ENCODE results near the gene ATP1B3.
"Not testable (repeated sequence)": the region's sequence is repeated elsewhere in the genome, so short reads cannot be mapped to it uniquely, and the experiment has no call there.

The ATP1B3 gene

GRCh38 chr3:141960731-141961130, 84.3 kb downstream of the ATP1B3 start:
- no peak for TF ChIP-seq CTCF (IDR thresholded peaks at IDR 0.05; ENCODE audit: low read depth, low read length)
- DNase-seq (ENCODE audit: low read depth in 2 of 2) = peak; percentile 53 to 65
- H3K4me3 ChIP-seq (replicated peaks in 1 of 2; ENCODE audit: low read depth in 2 of 2, low read length in 2 of 2) = no peak overlapping the region

- H3K4me3 ChIP-seq (replicated peaks in 1 of 2; ENCODE audit: low read depth in 2 of 2, low read length in 2 of 2) = no peak overlapping the region
- no peak for TF ChIP-seq CTCF (IDR thresholded peaks at IDR 0.05; ENCODE audit: low read depth, low read length)
- DNase-seq (ENCODE audit: low read depth in 2 of 2) = no peak
These were observed 86.9 kb downstream of the ATP1B3 start for GRCh38 chr3:141963301-141963700.

- H3K4me3 ChIP-seq (replicated peaks in 1 of 2; ENCODE audit: low read depth in 2 of 2, low read length in 2 of 2) = no peak overlapping the region
- TF ChIP-seq CTCF (IDR thresholded peaks at IDR 0.05; ENCODE audit: low read depth, low read length) = no peak
- no peak for DNase-seq (ENCODE audit: low read depth in 2 of 2)
These were observed 89.0 kb downstream of the ATP1B3 start for GRCh38 chr3:141965471-141965870.

- no peak for DNase-seq (ENCODE audit: low read depth in 2 of 2)
- no peak for TF ChIP-seq CTCF (IDR thresholded peaks at IDR 0.05; ENCODE audit: low read depth, low read length)
- H3K4me3 ChIP-seq (replicated peaks in 1 of 2; ENCODE audit: low read depth in 2 of 2, low read length in 2 of 2) = no peak overlapping the region
These were observed 93.3 kb downstream of the ATP1B3 start for GRCh38 chr3:141969711-141970110.

- no peak overlapping the region for H3K4me3 ChIP-seq (replicated peaks in 1 of 2; ENCODE audit: low read depth in 2 of 2, low read length in 2 of 2)
- no peak for DNase-seq (ENCODE audit: low read depth in 2 of 2)
- TF ChIP-seq CTCF (IDR thresholded peaks at IDR 0.05; ENCODE audit: low read depth, low read length) = no peak
These were observed 95.1 kb downstream of the ATP1B3 start for GRCh38 chr3:141971571-141971970.

- no peak for TF ChIP-seq CTCF (IDR thresholded peaks at IDR 0.05; ENCODE audit: low read depth, low read length)
- peak in 1 of 2 donors; percentile 12 for DNase-seq (ENCODE audit: low read depth in 2 of 2)
- H3K4me3 ChIP-seq (replicated peaks in 1 of 2; ENCODE audit: low read depth in 2 of 2, low read length in 2 of 2) = no peak overlapping the region
These were observed 96.0 kb downstream of the ATP1B3 start for GRCh38 chr3:141972399-141972798.

- DNase-seq (ENCODE audit: low read depth in 2 of 2); H3K4me3 ChIP-seq (replicated peaks in 1 of 2; ENCODE audit: low read depth in 2 of 2, low read length in 2 of 2): not testable (repeated sequence)
These were observed 98.3 kb downstream of the ATP1B3 start for GRCh38 chr3:141974777-141975176.
